ENCODE results near the gene ZNF664.
A peak's percentile ranks its signal among the peaks of the same experiment; 100 is the strongest.

The ZNF664 gene

DNA sequence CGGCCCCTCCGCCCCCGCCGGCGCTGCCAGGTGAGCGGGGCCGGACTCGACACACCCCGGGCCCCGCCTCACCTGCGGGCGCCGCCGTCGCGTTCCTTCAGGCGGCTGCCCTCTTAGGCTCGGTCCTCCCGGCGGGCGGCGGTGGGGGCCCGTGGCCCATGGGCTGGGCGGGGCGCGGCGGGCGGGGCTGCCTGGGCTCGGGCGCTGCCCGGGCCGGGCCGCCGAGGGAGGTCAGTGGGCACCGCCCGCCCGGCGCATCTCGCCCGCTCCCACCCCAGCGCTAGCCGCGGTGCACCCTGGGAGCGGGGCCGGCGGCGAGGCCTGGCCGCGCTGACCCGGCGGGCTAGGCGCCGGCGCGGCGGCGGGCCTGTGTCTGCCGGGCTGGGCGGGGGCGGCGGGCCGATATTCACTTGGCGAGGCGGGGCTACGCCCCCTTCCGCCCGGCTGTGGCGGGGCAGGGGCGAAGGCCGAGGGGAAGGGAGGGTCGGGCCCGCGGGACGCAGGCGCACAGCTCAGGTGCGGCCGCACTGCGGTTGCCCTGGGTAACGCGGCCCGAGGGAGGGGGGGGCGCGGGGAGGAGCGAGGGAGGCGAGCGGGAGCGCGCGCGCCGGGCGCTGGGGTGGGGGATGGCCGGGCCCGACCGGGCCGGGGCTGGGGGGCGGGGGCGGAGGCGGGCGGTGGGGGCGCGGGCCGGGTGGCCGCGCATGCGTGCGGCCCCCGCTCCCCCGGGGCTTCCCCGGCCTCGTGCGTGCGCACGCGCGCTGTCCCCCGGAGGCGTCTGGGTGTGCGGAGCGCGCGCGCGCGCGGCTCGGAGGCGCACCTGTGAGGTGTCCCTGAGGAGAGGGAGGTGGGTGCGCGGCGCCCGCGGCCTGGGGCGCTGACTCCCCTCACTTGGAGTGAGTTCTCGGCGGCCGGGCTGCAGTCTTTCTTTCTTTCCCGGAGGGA is at the start of gene ZNF664, which contains the start of gene CCDC92:
Gene ZNF664, plus strand, starts transcription at position 759 of the 945 bp plus-strand sequence. CDS start 38,930 bp downstream, outside the sequence.
Gene CCDC92, minus strand, starts transcription at position 375 of the 945 bp plus-strand sequence. CDS start 28,526 bp downstream, outside the sequence.
- DNase-seq, result peak; percentile 94 to 96

DNA sequence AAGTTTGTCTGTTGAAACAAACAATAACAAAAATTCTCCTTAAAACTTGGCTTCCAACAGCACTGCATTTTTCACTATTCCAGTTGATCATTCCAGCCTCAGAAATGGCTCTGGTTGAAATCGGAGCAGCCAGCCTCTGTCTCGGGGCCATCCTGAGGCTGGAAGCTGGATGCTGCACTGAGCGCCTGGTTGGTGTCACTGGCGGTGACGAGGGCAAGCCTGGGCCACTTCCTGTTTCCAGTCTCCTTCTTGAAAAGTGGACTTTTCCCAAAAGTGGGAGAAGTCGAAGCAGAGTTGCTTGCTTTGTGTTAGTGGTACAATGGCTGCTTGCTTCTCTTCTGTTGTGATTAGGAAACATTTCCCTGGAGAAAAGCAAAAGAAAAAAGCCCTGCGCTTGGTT is 49.1 kb upstream of the ZNF664 start:
- DNase-seq, result no peak

- DNase-seq, result no peak
These were observed 48.5 kb upstream of the ZNF664 start for GRCh38 chr12:123924539-123924938.

DNA sequence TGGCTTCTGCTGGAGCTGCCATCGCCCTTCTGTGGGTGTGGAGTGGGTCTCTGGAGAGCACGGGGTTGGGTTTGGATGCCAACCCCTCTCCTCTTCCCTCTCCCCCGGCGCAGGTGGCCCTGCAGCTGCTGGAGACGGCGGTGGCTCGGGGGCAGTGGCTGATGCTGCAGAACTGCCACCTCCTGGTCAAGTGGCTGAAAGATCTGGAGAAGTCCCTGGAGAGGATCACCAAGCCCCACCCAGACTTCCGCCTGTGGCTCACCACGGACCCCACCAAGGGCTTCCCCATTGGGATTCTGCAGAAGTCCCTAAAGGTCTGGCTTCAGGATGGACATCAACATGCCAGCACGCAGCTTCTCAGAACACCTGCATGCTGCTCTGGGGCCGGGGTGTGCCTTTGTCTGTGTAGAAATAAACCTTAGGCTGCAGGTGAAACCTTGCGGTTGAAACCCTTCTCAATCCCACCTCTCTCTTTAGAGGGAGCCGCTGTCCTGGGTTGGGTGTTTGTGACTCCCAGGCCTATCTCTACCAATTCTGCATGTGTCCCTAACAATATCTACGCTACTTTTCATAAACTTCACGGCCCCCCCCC is 44.6 kb upstream of the ZNF664 start:
- DNase-seq, result no peak

GRCh38 chr12:123928897-123929296 is 44.1 kb upstream of the ZNF664 start:
- DNase-seq, result no peak

DNA sequence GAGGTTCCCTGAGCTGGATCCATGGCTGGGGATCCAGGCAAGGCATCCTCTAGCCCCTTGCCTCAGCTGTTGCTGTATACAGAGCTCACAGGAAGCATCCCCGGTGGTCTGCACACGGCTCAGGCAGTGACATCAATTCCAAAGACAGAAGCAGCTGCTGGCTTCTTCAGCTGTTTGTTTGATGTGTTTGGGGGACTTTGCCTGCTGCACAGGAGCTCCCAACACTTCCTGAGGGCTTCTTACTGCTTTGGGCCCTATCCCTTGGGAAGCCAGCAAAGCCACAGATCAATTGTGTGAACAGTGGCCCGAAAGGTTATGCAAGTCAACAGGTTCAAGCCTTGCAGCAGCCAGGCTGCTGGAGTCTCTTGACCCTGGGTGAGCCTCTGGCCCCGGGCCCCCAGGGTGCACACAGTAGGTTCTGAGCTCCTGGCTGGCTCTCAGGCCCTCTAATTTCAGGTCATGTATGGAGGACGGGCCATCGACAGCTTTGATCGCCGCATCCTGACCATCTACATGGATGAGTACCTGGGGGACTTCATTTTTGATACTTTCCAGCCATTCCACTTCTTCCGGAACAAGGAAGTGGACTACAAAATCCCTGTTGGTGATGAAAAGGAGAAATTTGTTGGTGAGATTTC is 43.0 kb upstream of the ZNF664 start:
- no peak for DNase-seq

DNA sequence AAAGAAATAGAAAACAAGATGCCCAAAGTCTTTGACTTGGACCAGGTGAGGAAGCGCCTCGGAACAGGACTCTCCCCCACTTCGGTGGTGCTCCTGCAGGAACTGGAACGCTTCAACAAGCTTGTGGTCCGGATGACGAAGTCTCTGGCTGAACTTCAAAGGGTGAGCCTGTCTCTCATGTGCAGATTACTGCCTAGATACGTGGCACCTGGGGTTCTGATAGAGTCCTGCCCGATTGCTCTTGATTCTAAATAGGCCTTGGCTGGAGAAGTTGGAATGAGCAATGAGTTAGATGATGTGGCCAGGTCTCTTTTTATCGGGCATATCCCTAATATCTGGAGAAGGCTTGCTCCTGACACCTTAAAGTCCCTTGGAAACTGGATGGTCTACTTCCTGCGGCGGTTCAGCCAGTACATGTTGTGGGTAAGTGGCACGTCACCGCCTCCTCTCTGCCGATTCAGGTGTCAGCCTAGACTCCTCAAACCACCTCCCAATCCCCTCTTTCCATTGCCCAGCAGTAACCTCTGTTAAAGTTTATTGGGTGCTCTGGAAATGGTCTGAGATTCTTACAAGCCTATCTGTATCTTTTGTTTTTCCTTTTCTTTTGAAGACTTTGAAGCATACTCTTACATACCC is 41.2 kb upstream of the ZNF664 start:
- peak; percentile 34 to 42 for DNase-seq

GRCh38 chr12:123933214-123933613 is 39.8 kb upstream of the ZNF664 start:
- DNase-seq, result no peak

DNA sequence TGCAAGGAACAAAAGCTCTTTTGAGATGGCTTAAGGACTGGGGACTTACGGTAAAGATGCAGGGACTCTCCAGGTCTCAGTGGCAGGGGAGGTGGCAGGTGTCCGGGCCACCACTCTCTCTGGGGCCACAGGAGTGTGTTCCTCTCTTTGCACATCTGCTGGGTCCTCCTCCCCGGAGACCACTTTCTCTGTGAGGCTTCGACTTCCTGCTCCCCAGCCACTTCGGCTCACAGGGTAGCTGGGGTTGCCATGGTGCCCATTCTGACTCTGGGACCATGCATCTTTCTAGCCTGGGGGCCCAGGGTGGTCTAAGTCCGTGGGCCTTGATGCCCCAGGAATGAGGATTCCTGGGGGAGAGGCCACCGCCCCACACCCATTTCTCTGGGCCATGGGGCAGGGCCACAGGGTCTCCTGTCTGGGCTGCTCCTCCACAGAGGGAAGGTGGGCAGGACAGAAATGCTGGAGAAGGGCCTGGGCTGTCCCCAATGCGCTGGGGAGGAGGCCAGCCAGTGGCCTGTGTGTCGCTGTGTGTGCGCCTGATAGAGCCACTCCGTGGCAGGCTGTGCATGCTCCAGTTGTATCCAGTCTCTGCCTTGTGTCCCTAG is 38.9 kb upstream of the ZNF664 start:
- DNase-seq, result no peak

- DNase-seq, result no peak
These were observed 38.2 kb upstream of the ZNF664 start for GRCh38 chr12:123934829-123935228.

DNA sequence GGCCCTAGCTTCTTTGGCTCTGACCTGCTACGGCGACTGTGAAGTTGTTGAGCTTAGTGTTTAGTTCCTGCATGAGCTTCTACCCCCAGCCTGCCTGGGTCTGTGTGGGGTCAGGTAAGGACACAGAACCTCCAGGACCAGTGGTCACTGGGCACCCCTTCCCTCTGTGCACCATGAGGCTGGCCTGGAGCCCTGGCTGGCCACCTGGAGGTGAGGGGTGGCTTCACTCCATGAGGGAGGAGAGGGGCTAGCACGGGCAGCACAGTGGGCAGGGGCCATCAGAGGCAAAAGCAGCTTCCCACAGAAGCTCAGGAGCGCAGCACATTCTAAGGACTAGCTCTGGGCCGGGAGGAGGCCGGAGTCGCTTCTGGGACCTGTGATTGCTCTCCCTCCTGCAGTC is 37.1 kb upstream of the ZNF664 start:
- no peak for DNase-seq

DNA sequence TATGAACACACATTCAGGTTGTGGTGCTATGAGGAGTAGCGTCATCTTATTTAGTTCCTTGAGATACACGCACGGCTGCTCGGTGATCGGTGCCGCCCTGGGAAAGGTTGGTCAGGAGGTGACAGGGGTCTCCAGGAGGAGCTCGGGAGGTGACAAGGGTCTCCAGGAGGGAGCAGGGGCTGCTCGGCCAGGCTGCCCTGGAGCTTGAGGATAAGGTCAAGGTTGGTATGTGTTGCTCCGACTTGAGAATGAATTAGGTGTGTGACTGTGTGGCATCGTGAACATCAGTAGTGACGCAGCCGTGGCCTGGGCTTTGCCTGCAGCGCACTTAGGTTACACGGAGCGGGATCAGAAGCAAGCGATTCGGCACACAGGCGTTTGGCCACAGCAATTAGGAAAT is 36.5 kb upstream of the ZNF664 start:
- no peak for DNase-seq

DNA sequence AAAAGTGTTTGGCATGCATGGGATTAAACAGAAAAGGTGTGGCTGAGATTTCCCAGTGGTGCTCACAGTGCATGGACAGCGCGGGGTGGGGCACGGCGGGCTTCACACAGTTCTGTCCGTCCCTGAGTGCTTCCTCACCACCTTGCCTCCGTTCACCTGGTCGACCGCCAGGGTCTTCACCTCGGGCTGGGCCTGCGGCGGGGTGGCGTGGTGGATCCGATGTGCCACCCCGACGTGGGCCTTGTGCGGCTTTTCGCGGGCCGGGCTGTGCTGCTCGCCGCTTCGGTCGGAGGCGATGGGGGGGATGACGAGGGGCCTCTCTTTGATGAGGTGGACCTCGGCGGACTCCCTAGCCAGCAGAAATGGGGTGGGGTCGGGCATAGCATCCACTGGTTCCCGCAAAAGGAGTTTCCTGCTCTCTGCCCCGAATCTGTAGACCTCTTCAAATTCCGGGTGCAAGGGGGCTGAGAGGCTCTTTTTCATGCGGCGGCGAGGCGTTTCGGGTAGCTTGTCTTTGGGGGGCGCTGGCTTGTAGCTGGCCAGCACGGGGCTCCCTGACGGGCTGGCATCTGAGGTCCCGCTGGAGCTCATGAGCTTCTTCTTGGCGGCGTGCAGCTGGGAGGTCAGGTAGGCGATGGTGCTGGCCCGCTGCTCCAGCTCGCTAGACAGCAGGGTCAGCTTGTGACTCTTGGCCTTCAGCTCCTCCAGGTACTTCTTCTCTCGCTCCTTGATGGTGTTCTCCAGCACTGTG is 35.9 kb upstream of the ZNF664 start:
- no peak for DNase-seq

DNA sequence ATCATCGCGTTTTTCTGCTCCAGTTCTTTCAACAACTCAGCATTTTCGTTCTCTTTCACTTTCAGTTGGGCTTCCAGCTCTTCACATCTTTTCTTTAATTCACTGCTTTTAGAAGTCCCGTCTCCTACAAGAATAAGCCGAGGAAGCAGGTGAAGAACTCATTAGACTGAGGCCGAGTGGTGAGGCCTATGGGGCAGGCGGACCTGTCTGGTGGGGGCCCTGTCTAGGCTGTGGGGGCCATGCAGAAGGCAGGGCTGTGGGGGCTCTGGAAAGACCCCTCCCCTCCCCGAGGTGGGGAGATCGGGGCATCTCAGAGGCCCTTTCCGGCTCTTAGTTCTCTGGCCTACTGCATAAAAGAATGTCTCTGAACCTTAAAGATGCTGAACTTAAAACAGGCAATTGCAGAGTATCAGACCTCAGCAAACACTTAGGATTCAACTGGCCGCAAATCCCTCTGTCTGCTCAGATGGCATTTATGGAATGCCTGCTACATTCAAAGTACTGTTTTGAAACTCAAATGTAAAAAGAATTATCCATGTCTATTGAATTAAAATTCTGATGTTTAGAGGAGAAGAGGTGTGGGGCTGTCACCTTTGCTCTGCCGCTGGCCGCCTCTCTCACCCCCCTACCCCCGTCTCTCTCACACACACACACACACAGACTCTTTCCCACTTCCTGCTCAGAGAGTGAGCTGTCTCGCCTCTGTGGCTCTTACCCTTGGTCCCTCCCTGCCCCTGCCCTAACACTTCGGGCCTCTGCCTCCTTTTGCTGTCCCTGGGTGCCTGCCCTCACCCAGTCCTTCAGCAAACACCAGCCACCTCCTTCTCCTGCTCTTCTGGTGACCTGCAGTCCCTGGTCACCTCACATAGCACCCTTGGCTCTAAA is 35.1 kb upstream of the ZNF664 start:
- peak; percentile 65 to 72 for DNase-seq

DNA sequence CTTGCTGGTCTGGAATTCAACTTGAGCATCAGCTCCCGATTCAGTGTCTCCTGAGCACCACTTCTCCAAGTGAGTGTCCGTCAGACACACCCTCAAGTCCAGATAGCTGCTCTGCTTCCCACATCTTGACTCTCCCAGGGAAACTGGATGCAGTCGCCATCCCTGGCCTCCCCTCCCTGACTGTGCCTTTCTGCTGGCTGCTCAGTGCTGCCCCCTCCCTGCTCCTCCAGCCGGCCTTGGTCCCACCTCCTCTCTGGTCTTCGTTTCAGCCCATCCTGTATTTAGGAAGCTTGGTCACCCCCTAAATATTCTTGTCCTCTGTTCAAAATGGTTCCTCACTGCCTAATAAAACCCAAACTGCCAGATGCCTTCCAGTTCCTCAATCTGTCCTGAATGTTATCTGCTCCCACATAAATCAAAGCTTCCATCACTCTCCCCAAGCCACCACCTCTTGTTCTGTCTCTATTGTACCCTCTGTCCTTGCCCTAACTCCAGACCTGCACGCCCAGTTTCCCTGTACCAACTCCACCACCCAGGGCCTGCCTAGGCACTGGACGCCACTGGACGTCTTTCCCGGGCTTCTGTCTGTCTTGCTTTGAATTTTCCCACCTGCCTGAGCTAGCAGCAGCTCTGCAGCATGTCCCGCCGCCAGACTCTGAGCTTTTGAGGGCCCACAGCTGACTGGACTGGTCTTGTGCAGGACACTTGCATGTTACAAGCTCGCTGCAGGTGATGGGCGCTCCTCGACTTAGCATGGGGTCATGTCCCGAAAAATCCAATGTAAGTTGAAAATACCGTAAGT is 34.1 kb upstream of the ZNF664 start:
- DNase-seq, result no peak

DNA sequence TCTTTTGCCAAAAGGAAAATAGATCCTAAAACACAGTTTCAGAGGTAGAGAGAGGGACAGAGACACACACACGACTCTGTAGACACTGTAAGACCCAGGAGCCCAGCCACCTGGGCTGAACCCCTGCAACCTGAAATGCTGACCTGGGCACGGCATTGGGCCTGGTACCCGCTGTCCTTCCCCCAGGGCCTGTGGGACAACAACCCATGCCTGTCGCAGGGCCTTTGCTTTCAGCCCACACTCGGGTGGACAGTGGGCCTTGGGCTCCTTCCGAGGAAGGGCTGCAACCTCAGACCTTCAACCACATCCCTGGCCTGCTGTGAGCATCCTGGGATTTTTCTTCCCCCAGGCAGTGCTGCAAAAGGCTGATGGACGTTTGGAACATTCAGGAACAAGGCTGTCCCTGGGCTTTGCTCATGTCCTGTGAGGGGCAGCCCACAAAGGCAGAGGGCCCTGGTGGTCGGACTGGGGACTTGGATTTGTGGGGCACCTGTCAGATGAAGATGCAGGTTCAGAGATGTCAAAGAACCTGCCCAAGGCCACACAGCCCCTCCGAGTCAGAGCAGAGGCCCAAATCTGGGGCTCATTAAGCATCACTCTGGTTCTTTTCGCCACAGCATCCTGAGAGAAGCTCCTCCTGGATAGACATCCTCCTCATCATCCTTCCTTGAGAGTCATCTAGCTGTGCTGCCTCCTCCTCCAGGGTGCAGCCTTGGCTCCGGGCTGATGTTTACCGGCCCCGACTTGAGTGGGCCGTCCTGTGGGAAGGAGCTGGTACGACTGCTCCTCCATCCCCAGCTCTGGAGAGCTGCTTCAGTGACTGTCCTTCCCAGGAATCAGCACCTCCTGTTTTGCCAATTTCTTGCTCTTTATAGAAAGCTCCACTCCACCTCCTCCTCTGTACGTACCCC is 33.0 kb upstream of the ZNF664 start:
- no peak for DNase-seq

GRCh38 chr12:123940627-123940966 is 32.4 kb upstream of the ZNF664 start:
- no peak for DNase-seq

DNA sequence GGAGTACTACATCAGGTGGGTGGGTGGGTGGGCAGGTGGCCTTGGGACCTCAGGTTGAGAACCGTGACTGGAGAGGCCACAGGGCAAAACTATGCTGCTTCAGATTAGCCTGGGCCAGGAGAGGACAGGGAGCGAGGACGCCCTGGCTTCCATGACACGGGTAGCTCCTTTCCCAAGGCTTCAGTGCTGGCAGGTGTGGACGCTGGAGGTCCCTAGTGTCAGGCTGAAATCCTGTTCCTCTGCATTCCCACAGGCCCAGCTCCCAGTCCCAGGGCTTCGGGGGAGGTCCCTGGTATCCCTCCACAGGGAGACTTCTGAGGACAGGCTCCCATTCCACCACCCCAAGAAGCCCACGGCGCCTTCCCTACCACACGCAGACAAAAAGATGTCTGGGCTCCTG is 32.0 kb upstream of the ZNF664 start:
- no peak for DNase-seq
